Tibial nerve (tissue), 4 donors: Measurements from ENCODE around the gene TMBIM6. TPM values are rescaled to one million over a fixed set of nuclear protein-coding genes. Genes with fewer than 3 reads are reported as not detected.
"Not testable (repeated sequence)": the region's sequence is repeated elsewhere in the genome, so short reads cannot be mapped to it uniquely, and the experiment has no call there.

Experiments used
- DNase-seq, 2 donors: peaks; one replicate each; pipeline ENCODE4 v3.0.0-alpha.2; 2019; ENCODE audit warnings: low spot score in 2 of 2
- H3K27ac ChIP-seq, 4 donors: fragments of 200-600 bp; sonication (generic) in 3 of 4; one replicate each; pipeline ENCODE4 v1.5.1; 2017 to 2019; ENCODE audit warnings: mild to moderate bottlenecking in 1 of 4
- H3K27me3 ChIP-seq, 2 donors: fragments of 200-600 bp; sonication (generic) in 1 of 2; one replicate each; pipeline versions ENCODE4 v1.5.1 to v1.6.0; 2017 to 2019
- H3K36me3 ChIP-seq, 3 donors: fragments of 200-600 bp; sonication (generic); one replicate each; pipeline ENCODE4 v1.5.1; 2018 to 2019
- H3K4me1 ChIP-seq, 4 donors: fragments of 200-600 bp; sonication (generic) in 3 of 4; one replicate each; pipeline ENCODE4 v1.5.1; 2017 to 2019
- H3K4me3 ChIP-seq, 4 donors: fragments of 200-600 bp; sonication (generic) in 3 of 4; one replicate each; pipeline ENCODE4 v1.5.1; 2017 to 2019; ENCODE audit warnings: mild to moderate bottlenecking in 1 of 4, moderate library complexity in 1 of 4
- H3K9me3 ChIP-seq, 4 donors: fragments of 200-600 bp; sonication (generic) in 3 of 4; one replicate each; pipeline ENCODE4 v1.5.1; 2017 to 2019
- CTCF ChIP-seq, 5 experiments: fragments of 200-600 bp in 3 of 5; fragments of 450-650 bp in 2 of 5; sonication (generic) in 3 of 5; IDR thresholded peaks; one replicate each; pipeline ENCODE4 v1.5.1; 2016 to 2019; ENCODE audit warnings: antibody characterized with exemption in 5 of 5, mild to moderate bottlenecking in 3 of 5, moderate library complexity in 2 of 5
- EP300 ChIP-seq, 2 donors: sonication (generic); formaldehyde crosslinking; IDR thresholded peaks; one replicate each; pipeline ENCODE4 v1.6.1; 2017; ENCODE audit warnings: antibody characterized with exemption in 2 of 2, mild to moderate bottlenecking in 1 of 2
- POLR2A ChIP-seq, 2 donors: fragments of 450-650 bp; IDR thresholded peaks; one replicate each; pipeline ENCODE4 v1.6.1; 2017; ENCODE audit warnings: antibody characterized with exemption in 2 of 2, mild to moderate bottlenecking in 2 of 2, moderate library complexity in 2 of 2
- WGBS, 2 donors: methylation state at CpG; one replicate each; pipeline ENCODE4 v1.1.5; 2018; 5-methylcytosine and 5-hydroxymethylcytosine counted together
- total RNA-seq, 4 donors: library from RNA; depleted of rRNA; stranded (reverse); fragments of >200 nt; gene quantifications; one replicate each; pipeline ENCODE4 v1.1.0, GENCODE V29; 2016

Gene TMBIM6
- total RNA-seq, 4 donors from 2014 or later: 284 to 404 (median 325) TPM

DNA sequence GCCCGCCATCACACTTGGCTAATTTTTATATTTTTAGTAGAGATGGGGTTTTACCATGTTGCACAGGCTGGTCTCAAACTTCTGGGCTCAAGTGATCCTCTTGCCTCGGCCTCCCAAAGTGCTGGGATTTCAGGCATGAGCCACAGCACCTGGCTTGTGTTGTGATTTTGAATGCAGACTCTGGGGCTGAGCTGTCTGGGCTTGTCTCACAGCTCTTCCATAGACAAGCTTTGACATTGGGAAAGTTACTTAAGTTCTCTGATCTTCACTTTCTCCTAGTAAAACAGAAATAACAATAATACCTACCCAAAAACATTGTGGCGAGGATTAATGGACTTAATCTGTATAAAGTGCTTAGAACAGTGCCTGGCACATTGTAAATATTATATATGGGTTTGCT, 36.0 kb downstream of the TMBIM6 start:
- Histone ChIP-seq H3K9me3 (no peaks in the 10 kb centered on the region), H3K27me3 (no peaks in the 10 kb centered on the region), H3K27ac (no peak overlapping the region), H3K4me1 (peaks cover 0 to 11% (median 0%) of the 10 kb centered on the region in 4 donors), H3K36me3 (no peaks in the 10 kb centered on the region), H3K4me3 (no peak overlapping the region)
- 95% methylated on average over 3 of the region's 3 CpGs for WGBS, 2 donors
- no peak for TF ChIP-seq EP300 (IDR thresholded peaks at IDR 0.05)
- no peak for TF ChIP-seq CTCF (IDR thresholded peaks at IDR 0.05)
- no peak for TF ChIP-seq POLR2A (IDR thresholded peaks at IDR 0.05)
- DNase-seq: no peak

DNA sequence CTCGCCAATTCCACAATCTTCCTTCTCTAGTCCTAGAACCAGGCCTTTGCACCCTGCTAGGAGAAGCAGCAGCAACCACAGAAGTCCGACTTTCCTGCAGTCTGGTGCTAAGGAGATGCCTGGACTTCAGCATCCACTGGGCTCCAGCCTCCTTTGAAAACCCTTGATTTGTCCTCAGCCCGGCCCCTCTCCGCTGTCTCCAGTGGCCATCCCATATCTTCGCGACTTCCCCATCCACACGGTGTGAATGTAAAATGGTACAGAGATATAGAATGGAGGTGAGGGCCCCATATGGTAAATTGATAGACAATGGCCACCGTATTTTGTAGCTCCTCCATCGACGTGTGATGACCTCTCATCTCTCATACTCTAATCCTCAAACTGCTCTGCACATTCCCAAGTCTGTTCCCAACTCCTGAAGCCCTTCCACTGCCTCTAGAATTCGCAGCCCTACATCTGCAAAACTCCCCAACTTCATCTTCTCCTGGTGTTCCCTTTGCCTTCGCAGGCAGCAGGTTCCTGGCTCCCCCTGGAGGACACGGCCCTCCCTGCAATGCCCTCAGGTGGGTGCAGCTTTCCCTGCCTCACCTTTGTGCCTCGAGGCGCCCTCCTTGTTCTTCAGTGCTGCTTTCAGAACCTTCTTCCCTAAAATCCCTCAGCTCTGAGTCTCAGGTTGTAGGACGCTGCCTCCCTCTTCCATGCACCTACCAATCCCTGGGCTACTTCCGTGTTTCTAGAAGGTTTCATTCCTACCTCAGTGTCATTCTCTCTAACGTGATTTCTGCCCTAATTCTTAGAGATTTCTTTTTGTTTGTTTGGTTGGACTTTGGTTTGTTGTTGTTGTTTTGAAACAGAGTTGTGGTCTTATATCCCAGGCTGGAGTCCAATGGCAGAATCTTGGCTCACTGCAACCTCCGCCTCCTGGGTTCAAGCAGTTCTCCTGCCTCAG, 36.7 kb downstream of the TMBIM6 start:
- H3K27ac ChIP-seq: no peak overlapping the region
- no peaks in the 10 kb centered on the region for H3K27me3 ChIP-seq
- TF ChIP-seq POLR2A (IDR thresholded peaks at IDR 0.05) (no peak), EP300 (IDR thresholded peaks at IDR 0.05) (no peak), CTCF (IDR thresholded peaks at IDR 0.05) (peak; percentile 50 to 77 (median 58))
- no peaks in the 10 kb centered on the region for H3K36me3 ChIP-seq
- WGBS, 2 donors: 50 to 57% methylated on average over 19 of the region's 19 CpGs
- H3K9me3 ChIP-seq: no peaks in the 10 kb centered on the region
- no peak overlapping the region for H3K4me3 ChIP-seq
- DNase-seq: no peak
- H3K4me1 ChIP-seq: peaks cover 0 to 11% (median 0%) of the 10 kb centered on the region in 4 donors

DNA sequence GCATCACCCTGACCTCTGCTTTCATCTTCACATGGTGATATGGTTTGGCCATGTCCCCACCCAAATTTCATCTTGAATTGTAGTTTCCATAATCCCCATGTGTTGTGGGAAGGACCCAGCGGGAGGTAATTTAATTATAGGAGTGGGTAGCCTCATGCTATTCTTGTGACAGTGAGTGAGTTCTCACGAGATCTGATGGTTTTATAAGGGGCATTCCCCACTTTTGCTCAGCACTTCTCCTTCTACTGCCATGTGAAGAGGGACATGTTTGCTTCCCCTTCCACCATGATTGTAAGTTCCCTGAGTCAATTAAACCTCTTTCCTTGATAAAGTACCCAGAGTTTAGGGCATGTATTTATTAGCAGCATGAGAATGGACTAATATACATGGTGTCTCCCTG, 38.2 kb downstream of the TMBIM6 start:
- H3K27ac ChIP-seq: no peak overlapping the region
- WGBS, 2 donors: 67 to 71% methylated on average over 2 of the region's 2 CpGs
- no peak for DNase-seq
- no peaks in the 10 kb centered on the region for H3K36me3 ChIP-seq
- TF ChIP-seq POLR2A (IDR thresholded peaks at IDR 0.05) (no peak), CTCF (IDR thresholded peaks at IDR 0.05) (no peak), EP300 (IDR thresholded peaks at IDR 0.05) (no peak)
- H3K4me1 ChIP-seq: peaks cover 0 to 26% (median 7%) of the 10 kb centered on the region in 4 donors
- H3K4me3 ChIP-seq: no peak overlapping the region
- H3K9me3 ChIP-seq: no peaks in the 10 kb centered on the region
- no peaks in the 10 kb centered on the region for H3K27me3 ChIP-seq

DNA sequence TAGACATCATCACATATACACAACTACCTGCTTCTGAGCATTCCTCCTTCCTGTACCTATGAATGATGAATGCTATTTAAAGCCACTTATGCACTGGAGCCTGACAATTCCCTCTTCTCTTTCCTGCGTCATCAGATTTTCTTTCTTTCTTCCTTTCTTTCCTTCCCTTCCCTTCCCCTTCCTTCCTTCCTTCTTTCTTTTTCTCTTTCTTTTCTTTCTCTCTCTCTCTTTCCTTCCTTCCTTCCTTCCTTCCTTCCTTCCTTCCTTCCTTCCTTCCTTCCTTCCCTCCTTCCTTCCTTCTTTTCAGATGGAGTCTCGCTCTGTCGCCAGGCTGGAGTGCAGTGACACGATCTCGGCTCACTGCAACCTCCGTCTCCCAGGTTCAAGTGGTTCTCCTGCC, 39.6 kb downstream of the TMBIM6 start:
- H3K4me3 ChIP-seq, H3K36me3 ChIP-seq, H3K9me3 ChIP-seq, H3K27ac ChIP-seq, DNase-seq, H3K27me3 ChIP-seq: not testable (repeated sequence)
- H3K4me1 ChIP-seq: peaks cover 0 to 30% (median 7%) of the 10 kb centered on the region in 4 donors
- 92 to 93% methylated on average over 6 of the region's 6 CpGs for WGBS, 2 donors

- peak overlapping the region in 2 of 4 donors; percentile 30 to 57 for H3K27ac ChIP-seq
- no peaks in the 10 kb centered on the region for H3K27me3 ChIP-seq
- peaks cover 0 to 16% (median 0%) of the 10 kb centered on the region in 3 donors for H3K36me3 ChIP-seq
- peaks cover 0 to 6% (median 0%) of the 10 kb centered on the region in 4 donors for H3K9me3 ChIP-seq
- WGBS, 2 donors: 23% methylated on average over 7 of the region's 7 CpGs
- TF ChIP-seq POLR2A (IDR thresholded peaks at IDR 0.05): no peak
- no peak for TF ChIP-seq EP300 (IDR thresholded peaks at IDR 0.05)
- no peak for DNase-seq
- no peak overlapping the region for H3K4me3 ChIP-seq
- peaks cover 0 to 19% (median 7%) of the 10 kb centered on the region in 4 donors for H3K4me1 ChIP-seq
These were observed 42.7 kb downstream of the TMBIM6 start for GRCh38 chr12:49783917-49784676.
